Heart right ventricle (tissue), 16 donors: ENCODE data around the gene RFTN1. TPM values are rescaled to one million over a fixed set of nuclear protein-coding genes. Genes with fewer than 3 reads are reported as not detected.

Source experiments
- ATAC-seq, 8 donors: fragments of 200-7000 bp; cut with Tn5 transposase; one replicate each; pipeline ENCODE4 v1.9.1; 2020; ENCODE audit warnings: mild to moderate bottlenecking in 8 of 8, moderate library complexity in 8 of 8, moderate number of reproducible peaks in 1 of 8
- DNase-seq, 2 donors: peaks; one replicate each; pipeline ENCODE4 v3.0.0-alpha.2; 2020
- H3K27ac ChIP-seq, 10 donors: fragments of 200-600 bp; sonication (generic) in 2 of 10; one replicate each; pipeline versions ENCODE4 v1.5.0 to v1.8.0; 2020 to 2022; ENCODE audit warnings: mild to moderate bottlenecking in 3 of 10
- H3K27me3 ChIP-seq, 7 donors: fragments of 200-600 bp; one replicate each; pipeline ENCODE4 v1.8.0; 2021 to 2022; ENCODE audit warnings: mild to moderate bottlenecking in 2 of 7
- H3K36me3 ChIP-seq, 9 donors: fragments of 200-600 bp; sonication (generic) in 1 of 9; one replicate each; pipeline versions ENCODE4 v1.5.0 to v1.8.0; 2020 to 2022; ENCODE audit warnings: mild to moderate bottlenecking in 2 of 9
- H3K4me1 ChIP-seq, 9 donors: fragments of 200-600 bp; sonication (generic) in 1 of 9; one replicate each; pipeline versions ENCODE4 v1.5.0 to v1.8.0; 2020 to 2022; ENCODE audit warnings: mild to moderate bottlenecking in 4 of 9
- H3K4me3 ChIP-seq, 10 donors: fragments of 200-600 bp; sonication (generic) in 2 of 10; one replicate each; pipeline versions ENCODE4 v1.5.0 to v1.8.0; 2020 to 2022; ENCODE audit warnings: mild to moderate bottlenecking in 7 of 10, moderate library complexity in 2 of 10
- H3K9me3 ChIP-seq, 11 donors: fragments of 200-600 bp in 10 of 11; sonication (generic) in 2 of 11; one replicate each; pipeline versions ENCODE4 v1.5.0 to v1.8.0; 2013 to 2022; ENCODE audit warnings: mild to moderate bottlenecking in 2 of 11, control low read depth in 1 of 11, moderate library complexity in 1 of 11
- WGBS, 2 donors: extraction: QIAGEN DNeasy Blood & Tissue Kit; methylation state at CpG; one replicate each; pipeline ENCODE4 v1.1.7; 2013; ENCODE audit warnings: inconsistent platforms in 1 of 2; 5-methylcytosine and 5-hydroxymethylcytosine counted together
- intact Hi-C, 10 donors: fragments of 100-400 bp; cut with DNase I; formaldehyde crosslinking; loops; one replicate each; pipeline versions ENCODE4 v1.11.1 to v1.14.2; 2022
- polyA plus RNA-seq, 2 donors: library from polyadenylated mRNA; stranded (reverse); fragments of 200-250 nt; gene quantifications; one replicate each; pipeline ENCODE4 v1.2.3, GENCODE V29; 2013
- total RNA-seq, 10 donors: library from RNA; stranded (reverse); fragmentation: NEBNext Ultra II Directional in 3 of 10; extraction: Animal tissue kit (Norgen Biotek cat#: 25700) in 3 of 10; gene quantifications; one replicate each; pipeline versions ENCODE4 v1.2.1 to v1.2.4, GENCODE V29; 2021 to 2023
- TF ChIP-seq, protein P1 (sequence below), 9 donors: fragments of 200-600 bp; sonication (generic) in 2 of 9; IDR thresholded peaks; one replicate each; pipeline versions ENCODE4 v1.5.0 to v1.8.0; 2021 to 2022; ENCODE audit warnings: antibody characterized with exemption in 9 of 9, mild to moderate bottlenecking in 5 of 9, moderate library complexity in 1 of 9
- donor health status: Arrhythmogenic right ventricular cardiomyopathy.
- donor health status: ischemic (EF 13 %, LVEDD 7.1; RV severe dilation, severe dysfunction).
- donor health status: healthy with polysubstance abuse.
- donor health status: DM: no; HTN: yes; CAD: no.
- donor health status: DM: no; HTN: no; CAD: no.
- donor health status: ischemic (EF 25% LVEDD 6.9; RV normal size, moderate dysfunction).
- donor health status: ischemic (EF 25% LVEDD 5.7; RV mildly dilated, moderate dysfunction).
- donor health status: healthy.
- donor health status: DM: yes; HTN: yes; CAD: no.
- donor health status: Ischemic cardiomyopathy.
- donor health status: ischemic (EF 35%, LVEDD 5.7; RV mildly dilated, moderate dysfunction).
- donor health status: nonischemic (EF 11% LVEDD 7.7; RV severe dilation, severe dysfunction).
- donor health status: DM: yes; HTN: yes; CAD: no.
- donor health status: PGD.
- donor health status: ischemic (EF 29% LVEDD 5.4; RV normal size, mild dysfunction).
- donor health status: nonischemic (EF 23%, LVEDD 6.1; RV moderate dilation, normal function).

Gene RFTN1
- total and polyA plus RNA-seq, 12 donors: 17.4 to 32.2 (median 24.0) TPM

DNA sequence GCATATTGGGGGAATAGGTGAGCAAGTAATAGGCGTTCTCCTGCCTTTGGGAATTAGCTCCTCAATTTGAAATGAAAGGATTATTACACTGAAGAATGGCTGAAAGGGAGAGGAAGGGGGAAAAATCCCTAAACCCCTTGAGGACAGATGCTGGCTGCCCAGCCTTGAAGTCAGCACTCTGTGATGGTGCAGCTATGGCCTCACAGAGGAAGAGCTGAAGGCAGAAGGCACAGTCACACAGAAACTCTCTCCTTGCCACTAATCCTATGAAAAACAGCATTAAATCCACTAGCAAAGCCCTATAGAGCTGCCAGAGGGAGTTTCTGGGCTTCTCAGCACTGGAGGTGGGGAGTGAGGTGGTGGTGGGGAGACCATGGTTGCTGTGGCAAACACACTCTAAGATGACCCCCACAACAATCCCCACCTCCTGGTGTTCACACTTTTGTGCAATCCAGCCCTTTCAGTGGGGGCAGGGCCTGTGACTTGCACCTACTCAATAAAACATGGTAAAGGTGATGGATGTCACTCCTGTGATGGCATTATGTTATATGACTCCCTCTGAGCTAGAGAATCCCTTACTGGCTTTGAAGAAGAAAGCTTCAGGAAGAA lies 101.2 kb downstream of the RFTN1 start:
- peaks cover 0 to 21% (median 5%) of the 10 kb centered on the region in 9 donors for H3K36me3 ChIP-seq
- H3K4me1 ChIP-seq: peaks cover 0 to 65% (median 26%) of the 10 kb centered on the region in 9 donors
- no peak for DNase-seq
- 97 to 100% methylated on average over 1 of the region's 1 CpG for WGBS, 2 donors
- intact Hi-C loops: no loop called here
- H3K4me3 ChIP-seq: no peak overlapping the region
- no peaks in the 10 kb centered on the region for H3K27me3 ChIP-seq
- TF ChIP-seq, protein P1, sequence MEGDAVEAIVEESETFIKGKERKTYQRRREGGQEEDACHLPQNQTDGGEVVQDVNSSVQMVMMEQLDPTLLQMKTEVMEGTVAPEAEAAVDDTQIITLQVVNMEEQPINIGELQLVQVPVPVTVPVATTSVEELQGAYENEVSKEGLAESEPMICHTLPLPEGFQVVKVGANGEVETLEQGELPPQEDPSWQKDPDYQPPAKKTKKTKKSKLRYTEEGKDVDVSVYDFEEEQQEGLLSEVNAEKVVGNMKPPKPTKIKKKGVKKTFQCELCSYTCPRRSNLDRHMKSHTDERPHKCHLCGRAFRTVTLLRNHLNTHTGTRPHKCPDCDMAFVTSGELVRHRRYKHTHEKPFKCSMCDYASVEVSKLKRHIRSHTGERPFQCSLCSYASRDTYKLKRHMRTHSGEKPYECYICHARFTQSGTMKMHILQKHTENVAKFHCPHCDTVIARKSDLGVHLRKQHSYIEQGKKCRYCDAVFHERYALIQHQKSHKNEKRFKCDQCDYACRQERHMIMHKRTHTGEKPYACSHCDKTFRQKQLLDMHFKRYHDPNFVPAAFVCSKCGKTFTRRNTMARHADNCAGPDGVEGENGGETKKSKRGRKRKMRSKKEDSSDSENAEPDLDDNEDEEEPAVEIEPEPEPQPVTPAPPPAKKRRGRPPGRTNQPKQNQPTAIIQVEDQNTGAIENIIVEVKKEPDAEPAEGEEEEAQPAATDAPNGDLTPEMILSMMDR (IDR thresholded peaks at IDR 0.05): no peak
- no peak for ATAC-seq
- peak overlapping the region in 2 of 10 donors; percentile 12 to 13 for H3K27ac ChIP-seq
- H3K9me3 ChIP-seq: no peaks in the 10 kb centered on the region

DNA sequence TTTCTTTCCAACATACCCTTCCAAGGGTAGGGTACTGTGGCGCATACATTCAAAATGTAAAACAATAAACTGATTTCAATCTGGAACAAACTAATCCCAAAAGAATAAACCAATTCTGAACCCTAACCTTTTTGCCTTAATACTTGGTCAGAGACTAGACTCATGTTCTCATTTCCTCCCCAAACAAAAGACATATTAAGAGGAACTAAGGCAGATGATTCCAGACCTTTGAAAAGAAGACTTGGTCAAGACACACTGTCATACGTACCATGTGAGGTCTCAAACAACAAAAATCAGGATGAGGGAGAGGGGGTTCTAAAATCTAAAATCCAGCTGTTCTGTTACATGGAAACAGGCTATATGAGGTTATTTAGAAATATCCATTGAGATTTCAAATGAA lies 102.1 kb downstream of the RFTN1 start:
- peaks cover 0 to 57% (median 23%) of the 10 kb centered on the region in 9 donors for H3K4me1 ChIP-seq
- H3K27ac ChIP-seq: peak overlapping the region in 1 of 10 donors; percentile 15
- no peak for ATAC-seq
- WGBS, 2 donors: 71 to 74% methylated on average over 2 of the region's 2 CpGs
- H3K36me3 ChIP-seq: peaks cover 0 to 30% (median 5%) of the 10 kb centered on the region in 9 donors
- H3K9me3 ChIP-seq: no peaks in the 10 kb centered on the region
- intact Hi-C loops: no loop called here
- no peaks in the 10 kb centered on the region for H3K27me3 ChIP-seq
- no peak for DNase-seq
- TF ChIP-seq, protein P1 (IDR thresholded peaks at IDR 0.05): no peak
- H3K4me3 ChIP-seq: no peak overlapping the region

DNA sequence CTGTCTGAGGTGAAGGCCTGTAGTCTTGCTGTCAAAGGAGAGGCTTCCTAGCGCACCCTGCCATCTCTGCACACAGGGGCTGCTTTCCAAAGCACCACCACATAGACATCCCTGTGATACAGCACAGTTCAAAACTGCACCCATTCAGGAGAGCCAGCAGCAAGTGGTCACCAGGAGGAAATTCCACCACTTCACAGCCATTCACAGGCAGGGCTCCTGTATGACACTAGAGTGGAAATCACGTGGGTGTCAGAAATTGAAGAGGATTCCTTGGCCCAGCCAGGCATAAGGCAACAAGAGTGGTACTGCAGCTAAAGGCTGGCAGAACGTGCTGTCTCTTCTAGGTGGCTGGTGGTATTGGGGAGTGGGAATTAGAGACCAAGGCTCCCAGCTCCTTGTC lies 102.8 kb downstream of the RFTN1 start:
- ATAC-seq: peak in 3 of 8 donors; percentile 28 to 39 (median 35)
- H3K27ac ChIP-seq: peak overlapping the region in 1 of 10 donors; percentile 15
- TF ChIP-seq, protein P1 (IDR thresholded peaks at IDR 0.05): no peak
- H3K9me3 ChIP-seq: no peaks in the 10 kb centered on the region
- H3K4me1 ChIP-seq: peaks cover 0 to 49% (median 15%) of the 10 kb centered on the region in 9 donors
- H3K27me3 ChIP-seq: no peaks in the 10 kb centered on the region
- peaks cover 0 to 31% (median 5%) of the 10 kb centered on the region in 9 donors for H3K36me3 ChIP-seq
- no peak for DNase-seq
- no peak overlapping the region for H3K4me3 ChIP-seq
- 74% methylated on average over 3 of the region's 3 CpGs for WGBS, 2 donors
- intact Hi-C loops: no loop called here

DNA sequence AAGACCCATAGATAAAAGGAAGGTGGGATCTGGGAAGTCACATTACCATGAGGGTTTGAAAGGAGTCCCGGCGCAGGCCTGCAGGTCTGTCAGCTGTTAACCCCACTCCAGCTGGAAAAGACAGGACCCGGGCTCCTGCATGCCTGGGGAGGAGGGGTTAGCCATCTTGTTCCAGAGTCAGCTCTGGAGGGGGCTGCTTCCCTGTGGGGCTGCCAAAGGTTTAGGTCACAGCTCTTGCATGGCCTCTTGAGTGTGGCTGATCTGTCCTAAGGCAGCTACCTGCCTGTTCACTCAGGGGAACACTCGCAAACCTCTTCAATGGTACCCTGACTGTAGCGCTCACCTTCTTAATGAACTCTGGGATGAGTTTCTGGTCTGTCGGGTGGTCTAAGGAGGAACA lies 104.5 kb downstream of the RFTN1 start:
- no peak overlapping the region for H3K4me3 ChIP-seq
- no peak for DNase-seq
- peaks cover 0 to 37% (median 12%) of the 10 kb centered on the region in 9 donors for H3K4me1 ChIP-seq
- TF ChIP-seq, protein P1 (IDR thresholded peaks at IDR 0.05): no peak
- H3K36me3 ChIP-seq: peaks cover 0 to 31% (median 5%) of the 10 kb centered on the region in 9 donors
- no peak overlapping the region for H3K27ac ChIP-seq
- ATAC-seq: no peak
- 85 to 86% methylated on average over 6 of the region's 6 CpGs for WGBS, 2 donors
- H3K27me3 ChIP-seq: no peaks in the 10 kb centered on the region
- no peaks in the 10 kb centered on the region for H3K9me3 ChIP-seq
- intact Hi-C loops: no loop called here
